WTC11 (cell line): ENCODE measurements around the gene CEP85L. TPM values are rescaled to one million over a fixed set of nuclear protein-coding genes. Genes with fewer than 3 reads are reported as not detected.

ENCODE experiments used
- ATAC-seq: fragments of 200-7000 bp; cut with Tn5 transposase; 2 replicates; pipeline ENCODE4 v1.10.0; 2021; ENCODE audit warnings: mild to moderate bottlenecking, moderate library complexity
- CTCF ChIA-PET: fragments of 300-600 bp; sonication (Branson Sonifier 250); formaldehyde crosslinking; loops from one replicate; lab custom pipeline; 2021; ENCODE audit warnings: antibody characterized with exemption; lab: Charles Lee
- POLR2A ChIA-PET: fragments of 350-600 bp; sonication (Branson Sonifier 250); formaldehyde crosslinking; loops from one replicate; lab custom pipeline; 2021; ENCODE audit warnings: antibody characterized with exemption; lab: Charles Lee
- DNase-seq: peaks from one replicate; pipeline ENCODE4 v3.0.0; 2021; ENCODE audit warnings: low spot score
- H3K27ac Mint-ChIP-seq: 2 replicates; pipeline ENCODE4 v1.8.0; 2021; ENCODE audit warnings: mixed read lengths
- H3K27me3 Mint-ChIP-seq: 2 replicates; pipeline ENCODE4 v1.8.0; 2021; ENCODE audit warnings: low read depth, mild to moderate bottlenecking, moderate library complexity, mixed read lengths
- H3K36me3 Mint-ChIP-seq: 2 replicates; pipeline ENCODE4 v1.8.0; 2021; ENCODE audit warnings: mixed read lengths
- H3K4me1 Mint-ChIP-seq: 2 replicates; pipeline ENCODE4 v1.8.0; 2022; ENCODE audit warnings: mixed read lengths
- H3K4me3 Mint-ChIP-seq: 2 replicates; pipeline ENCODE4 v1.8.0; 2021; ENCODE audit warnings: mild to moderate bottlenecking, moderate library complexity, mixed read lengths
- H3K9me3 Mint-ChIP-seq: 2 replicates; pipeline ENCODE4 v1.8.0; 2021; ENCODE audit warnings: mixed read lengths
- ATF6 ChIP-seq: sonication (generic); formaldehyde crosslinking; IDR thresholded peaks from 2 replicates; pipeline ENCODE4 v1.8.1; 2023; ENCODE audit warnings: mild to moderate bottlenecking, missing genetic modification reagents
- CREB1 ChIP-seq: sonication (generic); formaldehyde crosslinking; IDR thresholded peaks from 2 replicates; pipeline ENCODE4 v1.8.0; 2023; ENCODE audit warnings: mild to moderate bottlenecking, missing genetic modification reagents
- HMGXB4 ChIP-seq: sonication (generic); formaldehyde crosslinking; IDR thresholded peaks from 2 replicates; pipeline ENCODE4 v1.8.1; 2023; ENCODE audit warnings: mild to moderate bottlenecking, moderate library complexity, missing genetic modification reagents
- IRF2 ChIP-seq: sonication (generic); formaldehyde crosslinking; IDR thresholded peaks from 2 replicates; pipeline ENCODE4 v1.8.0; 2022; ENCODE audit warnings: low read depth, missing genetic modification reagents, borderline replicate concordance
- JAZF1 ChIP-seq: fragments of 250-450 bp; sonication (Bioruptor Pico); IDR thresholded peaks from 2 replicates; pipeline ENCODE4 v1.9.0; 2021; ENCODE audit warnings: moderate library complexity, mild to moderate bottlenecking, inconsistent platforms
- JUN ChIP-seq: sonication (generic); formaldehyde crosslinking; IDR thresholded peaks from 2 replicates; pipeline ENCODE4 v1.8.0; 2023; ENCODE audit warnings: mild to moderate bottlenecking, missing genetic modification reagents
- KAT7 ChIP-seq: sonication (generic); formaldehyde crosslinking; IDR thresholded peaks from 2 replicates; pipeline ENCODE4 v1.8.1; 2023; ENCODE audit warnings: missing genetic modification reagents, mild to moderate bottlenecking, borderline replicate concordance
- MXD4 ChIP-seq: fragments of 250-450 bp; sonication (Bioruptor Pico); IDR thresholded peaks from 2 replicates; pipeline ENCODE4 v1.8.0; 2021; ENCODE audit warnings: mild to moderate bottlenecking, moderate library complexity, borderline replicate concordance
- NFE2L1 ChIP-seq: sonication (generic); formaldehyde crosslinking; IDR thresholded peaks from 2 replicates; pipeline ENCODE4 v1.8.1; 2023; ENCODE audit warnings: missing genetic modification reagents
- NR1H2 ChIP-seq: sonication (generic); formaldehyde crosslinking; IDR thresholded peaks from 2 replicates; pipeline ENCODE4 v1.9.0; 2021; ENCODE audit warnings: mild to moderate bottlenecking, moderate library complexity, missing genetic modification reagents
- PREB ChIP-seq: sonication (generic); formaldehyde crosslinking; IDR thresholded peaks from 2 replicates; pipeline ENCODE4 v1.8.1; 2022; ENCODE audit warnings: mild to moderate bottlenecking, missing genetic modification reagents, moderate library complexity, borderline replicate concordance
- SP1 ChIP-seq: sonication (generic); formaldehyde crosslinking; conservative IDR thresholded peaks from 2 replicates; pipeline ENCODE4 v1.8.1; 2022; ENCODE audit warnings: missing genetic modification reagents
- STAT6 ChIP-seq: sonication (generic); formaldehyde crosslinking; conservative IDR thresholded peaks from 2 replicates; pipeline ENCODE4 v1.8.1; 2023; ENCODE audit warnings: mild to moderate bottlenecking, low read depth, missing genetic modification reagents, moderate library complexity
- USF2 ChIP-seq: sonication (generic); formaldehyde crosslinking; IDR thresholded peaks from 2 replicates; pipeline ENCODE4 v1.8.1; 2023; ENCODE audit warnings: mild to moderate bottlenecking, missing genetic modification reagents, moderate library complexity
- ZNF232 ChIP-seq: sonication (generic); formaldehyde crosslinking; IDR thresholded peaks from 2 replicates; pipeline ENCODE4 v1.8.0; 2022; ENCODE audit warnings: mild to moderate bottlenecking, missing genetic modification reagents
- ZNF317 ChIP-seq: sonication (generic); formaldehyde crosslinking; IDR thresholded peaks from 2 replicates; pipeline ENCODE4 v1.8.1; 2023; ENCODE audit warnings: low read depth, mild to moderate bottlenecking, moderate library complexity, missing genetic modification reagents, borderline replicate concordance
- total RNA-seq: library from RNA; stranded (reverse); gene quantifications from 3 replicates; pipeline ENCODE4 v1.2.3, GENCODE V29; 2021

CEP85L gene
- total RNA-seq, 1 experiment from 2014 or later, result 32.5 TPM

GRCh38 chr6:118544105-118544504 is 107.3 kb downstream of the CEP85L start (continued):
- no peak for TF ChIP-seq STAT6 (CRISPR knock-in tag)
- no peak for TF ChIP-seq ZNF232 (CRISPR knock-in tag)
- TF ChIP-seq NR1H2 (CRISPR knock-in tag), result no peak
- no peak for TF ChIP-seq ATF6 (CRISPR knock-in tag)
- TF ChIP-seq NFE2L1 (CRISPR knock-in tag), result no peak

GRCh38 chr6:118542184-118542952 is 109.0 kb downstream of the CEP85L start:
- peaks cover 10% of the 10 kb centered on the region for H3K4me1 Mint-ChIP-seq
- TF ChIP-seq USF2 (no peak), ZNF317 (CRISPR knock-in tag) (no peak), PREB (CRISPR knock-in tag) (no peak), JUN (CRISPR knock-in tag) (no peak), CREB1 (CRISPR knock-in tag) (no peak), MXD4 (CRISPR knock-in tag) (no peak), HMGXB4 (CRISPR knock-in tag) (no peak), NFE2L1 (CRISPR knock-in tag) (no peak)
- ATAC-seq (no peak), DNase-seq (no peak)
- H3K27ac Mint-ChIP-seq, result no peak overlapping the region; the same call in 1 of the 2 replicates
- POLR2A ChIA-PET, result no interaction called here
- no peak overlapping the region for H3K4me3 Mint-ChIP-seq
- CTCF ChIA-PET, result interaction anchor here (1.0 kb wide), 1 partner anchor 702 kb away, joined by 3 read pairs; no protein-coding TSS in a partner anchor
- no peaks in the 10 kb centered on the region for H3K9me3 Mint-ChIP-seq
- no peaks in the 10 kb centered on the region; the same call in 1 of the 2 replicates for H3K27me3 Mint-ChIP-seq
- H3K36me3 Mint-ChIP-seq, result no peaks in the 10 kb centered on the region

- H3K27me3 Mint-ChIP-seq, result no peaks in the 10 kb centered on the region
- H3K27ac Mint-ChIP-seq, result no peak overlapping the region
- H3K9me3 Mint-ChIP-seq, result no peaks in the 10 kb centered on the region
- POLR2A ChIA-PET, result no interaction called here
- peaks cover 2% of the 10 kb centered on the region; the same call in 1 of the 2 replicates for H3K4me1 Mint-ChIP-seq
- TF ChIP-seq SP1 (CRISPR knock-in tag) (no peak), HMGXB4 (CRISPR knock-in tag) (no peak), IRF2 (CRISPR knock-in tag) (no peak), KAT7 (no peak), JAZF1 (CRISPR knock-in tag) (no peak)
- DNase-seq (no peak), ATAC-seq (no peak)
- CTCF ChIA-PET, result interaction anchor here (0.9 to 1.0 kb wide), 2 partner anchors 28 to 689 kb away, joined by 3 read pairs; no protein-coding TSS in a partner anchor
- no peak overlapping the region for H3K4me3 Mint-ChIP-seq
- H3K36me3 Mint-ChIP-seq, result no peaks in the 10 kb centered on the region
Measured at GRCh38 chr6:118537574-118537973, 113.8 kb downstream of the CEP85L start.
